MM.1S (cell line): Measurements from ENCODE around the gene ZBTB25.

Experiments
- DNase-seq: peaks from one replicate; pipeline ENCODE4 v3.0.0-alpha.2; 2015
- H2AFZ ChIP-seq: fragments of 300-600 bp; sonication (generic); 2 replicates; pipeline ENCODE4 v1.6.0; 2016; ENCODE audit warnings: antibody characterized with exemption, low read length
- H3F3A ChIP-seq: fragments of 300-600 bp; sonication (generic); 2 replicates; pipeline ENCODE4 v1.6.1; 2016; ENCODE audit warnings: mild to moderate bottlenecking, antibody characterized with exemption, low read length, moderate library complexity, mixed read lengths; ENCODE audit not compliant: insufficient read depth
- H3K27ac ChIP-seq: fragments of 300-600 bp; sonication (generic); 2 replicates; pipeline ENCODE4 v1.5.1; 2016; ENCODE audit warnings: mild to moderate bottlenecking, low read length
- H3K27me3 ChIP-seq: fragments of 300-600 bp; sonication (generic); replicated peaks from 2 replicates; pipeline ENCODE4 v1.6.0; 2016; ENCODE audit warnings: low read length; ENCODE audit not compliant: insufficient read depth
- H3K36me3 ChIP-seq: fragments of 300-600 bp; sonication (generic); replicated peaks from 2 replicates; pipeline ENCODE4 v1.6.1; 2016; ENCODE audit warnings: mild to moderate bottlenecking, low read length, mixed read lengths; ENCODE audit not compliant: insufficient read depth
- H3K4me1 ChIP-seq: fragments of 300-600 bp; sonication (generic); 2 replicates; pipeline ENCODE4 v1.6.1; 2016; ENCODE audit warnings: low read length, mixed read lengths
- H3K4me2 ChIP-seq: fragments of 300-600 bp; sonication (generic); 2 replicates; pipeline ENCODE4 v1.6.0; 2016; ENCODE audit warnings: low read depth, low read length
- H3K4me3 ChIP-seq: fragments of 300-600 bp; sonication (generic); 2 replicates; pipeline ENCODE4 v1.5.1; 2016; ENCODE audit warnings: low read length, mixed read lengths
- H3K79me2 ChIP-seq: fragments of 300-600 bp; sonication (generic); 2 replicates; pipeline ENCODE4 v1.6.1; 2016; ENCODE audit warnings: mixed run types, low read length, mixed read lengths
- H3K9ac ChIP-seq: fragments of 300-600 bp; sonication (generic); 2 replicates; pipeline ENCODE4 v1.6.1; 2016; ENCODE audit warnings: low read length, mixed read lengths
- H3K9me2 ChIP-seq: fragments of 300-600 bp; sonication (generic); replicated peaks from 2 replicates; pipeline ENCODE4 v1.6.1; 2016; ENCODE audit warnings: mild to moderate bottlenecking, low read length, mixed read lengths; ENCODE audit not compliant: insufficient read depth
- H3K9me3 ChIP-seq: fragments of 300-600 bp; sonication (generic); replicated peaks from 2 replicates; pipeline ENCODE4 v1.6.1; 2016; ENCODE audit warnings: mild to moderate bottlenecking, low read length, mixed read lengths; ENCODE audit not compliant: insufficient read depth
- H4K20me1 ChIP-seq: fragments of 300-600 bp; sonication (generic); 2 replicates; pipeline ENCODE4 v1.6.1; 2016; ENCODE audit warnings: mild to moderate bottlenecking, low read length, moderate library complexity, mixed read lengths; ENCODE audit not compliant: insufficient read depth
- CTCF ChIP-seq: fragments of 300-600 bp; sonication (generic); IDR thresholded peaks from 2 replicates; pipeline ENCODE4 v1.5.1; 2016; ENCODE audit warnings: antibody characterized with exemption, low read length, mixed read lengths
- EZH2 ChIP-seq: fragments of 300-600 bp; sonication (generic); optimal IDR thresholded peaks from 2 replicates; pipeline ENCODE3; 2017; ENCODE audit warnings: low read depth, mild to moderate bottlenecking, antibody characterized with exemption, low read length, mixed read lengths
- EZH2phosphoT487 ChIP-seq: fragments of 300-600 bp; sonication (generic); IDR thresholded peaks from 2 replicates; pipeline ENCODE4 v1.6.1; 2018; ENCODE audit warnings: antibody characterized with exemption, low read length

ZBTB25 gene

GRCh38 chr14:64541972-64542835 is 38.6 kb upstream of the ZBTB25 start:
- H3K4me2 ChIP-seq = no peak overlapping the region
- H3K36me3 ChIP-seq = no peaks in the 10 kb centered on the region
- no peaks in the 10 kb centered on the region for H3K4me1 ChIP-seq
- no peak overlapping the region for H3K27ac ChIP-seq
- no peaks in the 10 kb centered on the region for H3K27me3 ChIP-seq
- no peaks in the 10 kb centered on the region for H3K79me2 ChIP-seq
- DNase-seq = no peak
- TF ChIP-seq EZH2phosphoT487 (no peak), CTCF (no peak), EZH2 (no peak)
- no peak overlapping the region for H3K9ac ChIP-seq
- no peaks in the 10 kb centered on the region for H3K9me2 ChIP-seq
- H3F3A ChIP-seq = no peaks in the 10 kb centered on the region
- no peak overlapping the region for H2AFZ ChIP-seq
- no peaks in the 10 kb centered on the region for H4K20me1 ChIP-seq
- H3K9me3 ChIP-seq = no peaks in the 10 kb centered on the region
- H3K4me3 ChIP-seq = no peak overlapping the region

- no peak overlapping the region for H3K9ac ChIP-seq
- no peak overlapping the region for H3K27ac ChIP-seq
- H4K20me1 ChIP-seq = no peaks in the 10 kb centered on the region
- H3K4me1 ChIP-seq = no peaks in the 10 kb centered on the region
- H3K4me3 ChIP-seq = no peak overlapping the region
- TF ChIP-seq EZH2phosphoT487 = no peak
- TF ChIP-seq CTCF = no peak
- no peak for TF ChIP-seq EZH2
- no peak for DNase-seq
- H3K79me2 ChIP-seq = no peaks in the 10 kb centered on the region
- no peaks in the 10 kb centered on the region for H3F3A ChIP-seq
- H3K9me2 ChIP-seq = no peaks in the 10 kb centered on the region
- H3K4me2 ChIP-seq = no peak overlapping the region
- H3K36me3 ChIP-seq = no peaks in the 10 kb centered on the region
- H2AFZ ChIP-seq = no peak overlapping the region
- H3K9me3 ChIP-seq = no peaks in the 10 kb centered on the region
- H3K27me3 ChIP-seq = no peaks in the 10 kb centered on the region
Measured at GRCh38 chr14:64541261-64541971, 37.8 kb upstream of the ZBTB25 start.

GRCh38 chr14:64540208-64541202 is 36.9 kb upstream of the ZBTB25 start, which contains the start of gene HSPA2:
HSPA2 (plus strand) TSS chr14:64540741; CDS start chr14:64540850, 109 bp downstream.
- Histone ChIP-seq H3K36me3 (no peaks in the 10 kb centered on the region), H4K20me1 (no peaks in the 10 kb centered on the region), H3K4me2 (peak within 1 kb of the TSS; percentile 47; the same call in 1 of the 2 replicates), H3K9me2 (no peaks in the 10 kb centered on the region), H3F3A (no peaks in the 10 kb centered on the region), H3K79me2 (no peaks in the 10 kb centered on the region), H3K27me3 (no peaks in the 10 kb centered on the region), H3K27ac (peak within 1 kb of the TSS; percentile 51; the same call in 1 of the 2 replicates), H3K4me3 (peak within 1 kb of the TSS; percentile 73), H2AFZ (peak within 1 kb of the TSS; percentile 82), H3K4me1 (no peaks in the 10 kb centered on the region), H3K9me3 (no peaks in the 10 kb centered on the region), H3K9ac (peak within 1 kb of the TSS; percentile 50; the same call in 1 of the 2 replicates)
- DNase-seq = peak; percentile 92
- no peak for TF ChIP-seq EZH2phosphoT487
- TF ChIP-seq EZH2 = no peak
- TF ChIP-seq CTCF = peak; percentile 55
